PC-9 (cell line): ENCODE measurements around the gene OSER1. TPM values are rescaled to one million over a fixed set of nuclear protein-coding genes. Genes with fewer than 3 reads are reported as not detected.

Experiments used
- BruUV-seq: library from RNA; stranded (reverse); fragments of 400-500 nt; replicated peaks from 2 replicates; lab custom pipeline; 2021; lab: Mats Ljungman, UMichigan
- CTCF ChIA-PET: fragments of 300-600 bp; sonication (Branson Sonifier 250); formaldehyde crosslinking; loops from one replicate; lab custom pipeline; 2022; ENCODE audit warnings: antibody characterized with exemption; lab: Charles Lee
- POLR2A ChIA-PET: fragments of 300-600 bp; sonication (Branson Sonifier 250); formaldehyde crosslinking; loops from one replicate; lab custom pipeline; 2022; ENCODE audit warnings: antibody characterized with exemption; ENCODE audit not compliant: unreplicated experiment; lab: Charles Lee
- DNase-seq, 2 experiments: peaks; one replicate each; pipeline versions ENCODE4 v3.0.0 to v3.0.0-alpha.2; 2015 to 2022; ENCODE audit warnings: mixed read lengths in 1 of 2
- H2AFZ ChIP-seq: fragments of 200-600 bp; sonication (generic); 2 replicates; pipeline ENCODE4 v1.8.1; 2017; ENCODE audit warnings: antibody characterized with exemption
- H3F3A ChIP-seq: fragments of 200-600 bp; sonication (generic); 2 replicates; pipeline ENCODE4 v1.8.1; 2017; ENCODE audit warnings: antibody characterized with exemption, mild to moderate bottlenecking, low read depth; ENCODE audit not compliant: insufficient read depth
- H3K27ac ChIP-seq: fragments of 200-600 bp; sonication (generic); 2 replicates; pipeline ENCODE4 v1.6.1; 2016; ENCODE audit warnings: mixed run types
- H3K27me3 ChIP-seq: fragments of 200-600 bp; sonication (generic); 2 replicates; pipeline ENCODE4 v1.6.1; 2016; ENCODE audit warnings: low read depth, mixed run types; ENCODE audit not compliant: insufficient read depth
- H3K36me3 ChIP-seq: fragments of 200-600 bp; sonication (generic); 2 replicates; pipeline ENCODE4 v1.6.1; 2016; ENCODE audit warnings: low read depth, mixed run types
- H3K4me1 ChIP-seq: fragments of 200-600 bp; sonication (generic); replicated peaks from 2 replicates; pipeline ENCODE4 v1.6.1; 2016; ENCODE audit warnings: mixed run types; ENCODE audit not compliant: insufficient read depth
- H3K4me2 ChIP-seq: fragments of 200-600 bp; sonication (generic); 2 replicates; pipeline ENCODE4 v1.6.1; 2017; ENCODE audit warnings: mixed run types
- H3K4me3 ChIP-seq: fragments of 200-600 bp; sonication (generic); 2 replicates; pipeline ENCODE4 v1.6.1; 2016; ENCODE audit warnings: mixed run types
- H3K79me2 ChIP-seq: fragments of 200-600 bp; sonication (generic); 2 replicates; pipeline ENCODE4 v1.6.1; 2017; ENCODE audit warnings: low read depth, mixed run types
- H3K9me2 ChIP-seq: fragments of 200-600 bp; sonication (generic); 2 replicates; pipeline ENCODE4 v1.8.1; 2017; ENCODE audit warnings: mild to moderate bottlenecking; ENCODE audit not compliant: insufficient read depth
- H3K9me3 ChIP-seq: fragments of 200-600 bp; sonication (generic); 2 replicates; pipeline ENCODE4 v1.8.1; 2016; ENCODE audit warnings: low read depth; ENCODE audit not compliant: insufficient read depth
- H4K20me1 ChIP-seq: fragments of 200-600 bp; sonication (generic); 2 replicates; pipeline ENCODE4 v1.8.1; 2017; ENCODE audit not compliant: insufficient read depth
- CTCF ChIP-seq: fragments of 200-600 bp; sonication (generic); conservative IDR thresholded peaks from 2 replicates; pipeline ENCODE4 v1.6.1; 2017; ENCODE audit warnings: mixed run types, antibody characterized with exemption, mild to moderate bottlenecking, moderate library complexity
- EZH2 ChIP-seq: fragments of 200-600 bp; sonication (generic); IDR thresholded peaks from 2 replicates; pipeline ENCODE4 v1.8.0; 2017; ENCODE audit warnings: antibody characterized with exemption, low read depth
- intact Hi-C: fragments of 100-400 bp; cut with micrococcal nuclease; formaldehyde crosslinking; loops from one replicate; pipeline ENCODE4 v1.10.0; 2022; ENCODE audit not compliant: unreplicated experiment
- total RNA-seq: library from RNA; stranded (reverse); gene quantifications from 2 replicates; pipeline ENCODE4 v1.2.3, GENCODE V29; 2021

The OSER1 gene
- total RNA-seq, 1 experiment from 2014 or later: 136 TPM

GRCh38 chr20:44183282-44183681 is 27.3 kb downstream of the OSER1 start:
- H3K27ac ChIP-seq: no peak overlapping the region
- 0 out of 2 replicates have a peak, but pooled peaks cover 7% of the 10 kb centered on the region for H3K36me3 ChIP-seq
- no peaks in the 10 kb centered on the region for H3K9me3 ChIP-seq
- H2AFZ ChIP-seq: no peak overlapping the region
- H3K4me2 ChIP-seq: peak overlapping the region; percentile 93
- H3K79me2 ChIP-seq: peaks cover 82% of the 10 kb centered on the region
- ChIA-PET POLR2A (interaction anchor here (0.6 kb wide), 1 partner anchor 330 kb away, joined by 4 read pairs; no protein-coding TSS in a partner anchor), CTCF (no interaction called here)
- no peak for DNase-seq
- peak overlapping the region; percentile 20 for H3K4me3 ChIP-seq
- TF ChIP-seq CTCF (no peak), EZH2 (no peak)
- no peaks in the 10 kb centered on the region for H4K20me1 ChIP-seq
- peaks cover 44% of the 10 kb centered on the region for H3F3A ChIP-seq
- peaks cover 73% of the 10 kb centered on the region for H3K4me1 ChIP-seq
- no TSS peak for BruUV-seq
- intact Hi-C loops: no loop called here
- no peaks in the 10 kb centered on the region for H3K27me3 ChIP-seq
- H3K9me2 ChIP-seq: no peaks in the 10 kb centered on the region

DNA sequence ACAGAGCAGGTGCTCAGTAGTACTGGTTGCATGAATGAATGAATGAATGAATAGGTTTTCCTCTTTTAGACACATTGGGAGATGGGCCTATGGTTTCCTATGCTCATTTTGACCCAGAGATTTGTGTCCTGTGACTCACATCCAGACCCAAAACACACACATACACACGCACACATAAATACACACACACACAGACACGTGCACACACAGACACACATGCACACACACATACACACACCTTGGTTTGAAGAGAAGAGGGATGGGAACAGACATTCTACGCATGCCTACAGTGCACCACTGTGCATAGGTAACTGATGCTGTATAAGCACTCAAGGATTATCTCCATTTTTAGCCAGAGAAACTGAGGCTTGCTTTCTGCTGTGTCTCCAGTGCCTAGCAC is 27.7 kb downstream of the OSER1 start:
- no peak for TF ChIP-seq CTCF
- Histone ChIP-seq H2AFZ (no peak overlapping the region), H4K20me1 (no peaks in the 10 kb centered on the region), H3F3A (peaks cover 44% of the 10 kb centered on the region), H3K36me3 (0 out of 2 replicates have a peak, but pooled peaks cover 7% of the 10 kb centered on the region), H3K79me2 (peaks cover 84% of the 10 kb centered on the region), H3K27me3 (no peaks in the 10 kb centered on the region), H3K4me2 (peak overlapping the region; percentile 93), H3K4me3 (peak overlapping the region; percentile 20; the same call in 1 of the 2 replicates), H3K9me2 (no peaks in the 10 kb centered on the region), H3K9me3 (no peaks in the 10 kb centered on the region), H3K27ac (0 out of 2 replicates have a peak overlapping the region, but pooled peaks have one; percentile 19), H3K4me1 (peaks cover 73% of the 10 kb centered on the region)
- no peak for DNase-seq
- intact Hi-C loops: no loop called here
- no TSS peak for BruUV-seq
- POLR2A ChIA-PET: interaction anchor here (0.6 kb wide), 1 partner anchor 331 kb away, joined by 4 read pairs; no protein-coding TSS in a partner anchor
- CTCF ChIA-PET: no interaction called here

- Histone ChIP-seq H3K79me2 (peaks cover 89% of the 10 kb centered on the region), H4K20me1 (no peaks in the 10 kb centered on the region), H3K9me3 (no peaks in the 10 kb centered on the region), H3K4me3 (peak overlapping the region; percentile 20; the same call in 1 of the 2 replicates), H3K27me3 (no peaks in the 10 kb centered on the region), H3K4me1 (peaks cover 76% of the 10 kb centered on the region), H2AFZ (no peak overlapping the region), H3F3A (peaks cover 45% of the 10 kb centered on the region; the same call in 1 of the 2 replicates), H3K4me2 (peak overlapping the region; percentile 93), H3K36me3 (0 out of 2 replicates have a peak, but pooled peaks cover 7% of the 10 kb centered on the region), H3K9me2 (no peaks in the 10 kb centered on the region), H3K27ac (0 out of 2 replicates have a peak overlapping the region, but pooled peaks have one; percentile 19)
- ChIA-PET CTCF (interaction anchor here (0.7 kb wide), 1 partner anchor 592 kb away, joined by 3 read pairs; the partner anchor contains the start of gene IFT52), POLR2A (interaction anchor here (0.6 kb wide), 1 partner anchor 331 kb away, joined by 4 read pairs; no protein-coding TSS in a partner anchor)
- DNase-seq: peak; percentile 43 to 61
- TF ChIP-seq CTCF: no peak
- TF ChIP-seq EZH2: no peak
- intact Hi-C loops: no loop called here
- no TSS peak for BruUV-seq
Observed at GRCh38 chr20:44182135-44182765, 28.3 kb downstream of the OSER1 start.
